ENCODE measurements around the gene DENND2A.

DNA sequence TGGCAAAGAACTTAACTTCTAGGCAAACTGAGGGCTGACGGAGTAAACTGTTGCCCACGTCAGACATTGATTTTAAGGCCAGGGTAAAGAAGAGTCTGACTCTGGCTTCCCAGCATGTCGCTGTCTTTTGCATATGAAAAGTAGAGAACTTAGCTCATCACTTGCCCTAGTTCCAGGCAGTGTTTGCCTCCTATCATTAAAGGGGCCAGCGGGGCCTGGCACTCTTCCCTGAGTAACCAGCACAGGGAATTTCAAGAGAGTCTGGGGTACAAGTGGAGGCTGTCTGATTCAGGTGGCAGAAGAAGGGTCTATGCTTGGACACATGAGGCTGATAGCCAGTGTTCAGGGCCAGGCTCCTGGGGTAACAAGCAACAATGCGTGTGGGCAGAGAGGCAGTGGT lies 4.8 kb downstream of the DENND2A start:
- TF ChIP-seq, protein P1, sequence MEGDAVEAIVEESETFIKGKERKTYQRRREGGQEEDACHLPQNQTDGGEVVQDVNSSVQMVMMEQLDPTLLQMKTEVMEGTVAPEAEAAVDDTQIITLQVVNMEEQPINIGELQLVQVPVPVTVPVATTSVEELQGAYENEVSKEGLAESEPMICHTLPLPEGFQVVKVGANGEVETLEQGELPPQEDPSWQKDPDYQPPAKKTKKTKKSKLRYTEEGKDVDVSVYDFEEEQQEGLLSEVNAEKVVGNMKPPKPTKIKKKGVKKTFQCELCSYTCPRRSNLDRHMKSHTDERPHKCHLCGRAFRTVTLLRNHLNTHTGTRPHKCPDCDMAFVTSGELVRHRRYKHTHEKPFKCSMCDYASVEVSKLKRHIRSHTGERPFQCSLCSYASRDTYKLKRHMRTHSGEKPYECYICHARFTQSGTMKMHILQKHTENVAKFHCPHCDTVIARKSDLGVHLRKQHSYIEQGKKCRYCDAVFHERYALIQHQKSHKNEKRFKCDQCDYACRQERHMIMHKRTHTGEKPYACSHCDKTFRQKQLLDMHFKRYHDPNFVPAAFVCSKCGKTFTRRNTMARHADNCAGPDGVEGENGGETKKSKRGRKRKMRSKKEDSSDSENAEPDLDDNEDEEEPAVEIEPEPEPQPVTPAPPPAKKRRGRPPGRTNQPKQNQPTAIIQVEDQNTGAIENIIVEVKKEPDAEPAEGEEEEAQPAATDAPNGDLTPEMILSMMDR (conservative IDR thresholded peaks at IDR 0.05 in 1 of 2, IDR thresholded peaks at IDR 0.05 in 1 of 2; ENCODE audit: extremely low read depth in 1 of 2, insufficient read depth in 1 of 2, low read depth in 1 of 2, low read length in 2 of 2): no peak
- no peak for TF ChIP-seq EZH2 (IDR thresholded peaks at IDR 0.05; ENCODE audit: borderline replicate concordance, low read length)

All from mammary epithelial cell (primary cell).